GM12875 (cell line): ENCODE results near the gene MSANTD7.

Experiments
- H3K4me3 ChIP-seq: one replicate; pipeline ENCODE4 v1.5.1; 2011; ENCODE audit warnings: low read depth, low read length, control low read depth
- CTCF ChIP-seq: IDR thresholded peaks from 2 replicates; pipeline ENCODE4 v1.5.1; 2011; ENCODE audit warnings: low read depth, mild to moderate bottlenecking, control low read depth, inconsistent platforms, low read length, moderate library complexity, borderline replicate concordance; ENCODE audit not compliant: insufficient read depth

Gene MSANTD7

GRCh38 chr10:14822879-14823755 lies 15.0 kb upstream of the MSANTD7 start:
- peak; percentile 37; the same call in 1 of the 2 replicates for TF ChIP-seq CTCF
- no peak overlapping the region for H3K4me3 ChIP-seq

- TF ChIP-seq CTCF: no peak
- no peak overlapping the region for H3K4me3 ChIP-seq
These were observed 14.1 kb upstream of the MSANTD7 start for GRCh38 chr10:14823966-14824365.

GRCh38 chr10:14826076-14826829 lies 11.9 kb upstream of the MSANTD7 start:
- H3K4me3 ChIP-seq: no peak overlapping the region
- TF ChIP-seq CTCF: no peak

GRCh38 chr10:14833106-14833505 lies 5.0 kb upstream of the MSANTD7 start:
- no peak for TF ChIP-seq CTCF
- H3K4me3 ChIP-seq: no peak overlapping the region

- no peak overlapping the region for H3K4me3 ChIP-seq
- no peak for TF ChIP-seq CTCF
These were observed 1.9 kb upstream of the MSANTD7 start for GRCh38 chr10:14836208-14836607.

- no peak for TF ChIP-seq CTCF
- H3K4me3 ChIP-seq: peak overlapping the region; percentile 71
These were observed 926 bp upstream of the MSANTD7 start for GRCh38 chr10:14837003-14837756.
